ENCODE data around the gene SRBD1. TPM values are rescaled to one million over a fixed set of nuclear protein-coding genes. Genes with fewer than 3 reads are reported as not detected.

The SRBD1 gene
- total RNA-seq, 1 experiment from 2014 or later: 20.6 TPM

DNA sequence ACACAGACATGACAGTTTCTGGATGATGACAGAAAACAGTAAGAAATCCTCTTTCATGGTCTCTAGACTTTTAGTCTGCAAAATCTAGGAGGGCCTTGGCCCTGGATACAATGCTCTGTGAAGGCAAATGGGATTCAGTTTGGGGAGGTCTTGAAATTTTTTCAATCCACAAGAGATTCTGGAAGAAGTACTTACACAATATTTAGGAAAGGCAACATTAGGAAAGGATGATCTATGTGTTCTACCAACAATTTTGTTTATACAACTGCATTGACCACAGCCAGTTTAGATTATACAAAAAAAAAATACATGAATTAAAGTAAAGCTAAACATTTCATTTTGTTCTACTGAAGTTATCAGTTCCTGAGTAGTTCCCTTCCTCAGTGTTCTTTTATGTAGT lies 208.0 kb downstream of the SRBD1 start:
- Histone ChIP-seq H3K9me2 (ENCODE audit: insufficient read depth) (no peaks in the 10 kb centered on the region), H3K27me3 (ENCODE audit: insufficient read depth, low read length) (no peaks in the 10 kb centered on the region), H3K79me2 (ENCODE audit: insufficient read depth, low read length) (no peaks in the 10 kb centered on the region), H3K9me3 (ENCODE audit: control insufficient read depth in 1 of 2, insufficient read depth in 1 of 2, low read depth in 1 of 2, low read length in 2 of 2) (no peaks in the 10 kb centered on the region), H3K4me1 (ENCODE audit: control insufficient read depth in 1 of 2, insufficient read depth in 2 of 2, low read length in 2 of 2) (no peaks in the 10 kb centered on the region), H3K36me3 (ENCODE audit: control insufficient read depth in 1 of 2, insufficient read depth in 2 of 2, low read length in 2 of 2) (no peaks in the 10 kb centered on the region), H3K4me2 (ENCODE audit: low read length) (no peak overlapping the region), H3K9ac (ENCODE audit: low read length) (no peak overlapping the region), H3K4me3 (replicated peaks in 1 of 2; ENCODE audit: low read depth in 1 of 2, low read length in 2 of 2) (no peak overlapping the region), H4K20me1 (ENCODE audit: insufficient read depth) (no peaks in the 10 kb centered on the region), H3K27ac (ENCODE audit: low read depth, low read length) (no peak overlapping the region), H2AFZ (ENCODE audit: low read depth, low read length, poor library complexity, severe bottlenecking) (no peak overlapping the region)
- TF ChIP-seq RAD21 (IDR thresholded peaks at IDR 0.05; ENCODE audit: low read depth) (no peak), EGR1 (IDR thresholded peaks at IDR 0.05; ENCODE audit: low read depth) (no peak), FOSL1 (IDR thresholded peaks at IDR 0.05; ENCODE audit: low read depth) (no peak), SIN3A (IDR thresholded peaks at IDR 0.05; ENCODE audit: low read depth) (no peak), ELF1 (IDR thresholded peaks at IDR 0.05; ENCODE audit: borderline replicate concordance, low read depth) (no peak), YY1 (IDR thresholded peaks at IDR 0.05; ENCODE audit: extremely low read depth, insufficient replicate concordance, low read depth, low read length) (no peak)
- TF ChIP-seq, protein P1, sequence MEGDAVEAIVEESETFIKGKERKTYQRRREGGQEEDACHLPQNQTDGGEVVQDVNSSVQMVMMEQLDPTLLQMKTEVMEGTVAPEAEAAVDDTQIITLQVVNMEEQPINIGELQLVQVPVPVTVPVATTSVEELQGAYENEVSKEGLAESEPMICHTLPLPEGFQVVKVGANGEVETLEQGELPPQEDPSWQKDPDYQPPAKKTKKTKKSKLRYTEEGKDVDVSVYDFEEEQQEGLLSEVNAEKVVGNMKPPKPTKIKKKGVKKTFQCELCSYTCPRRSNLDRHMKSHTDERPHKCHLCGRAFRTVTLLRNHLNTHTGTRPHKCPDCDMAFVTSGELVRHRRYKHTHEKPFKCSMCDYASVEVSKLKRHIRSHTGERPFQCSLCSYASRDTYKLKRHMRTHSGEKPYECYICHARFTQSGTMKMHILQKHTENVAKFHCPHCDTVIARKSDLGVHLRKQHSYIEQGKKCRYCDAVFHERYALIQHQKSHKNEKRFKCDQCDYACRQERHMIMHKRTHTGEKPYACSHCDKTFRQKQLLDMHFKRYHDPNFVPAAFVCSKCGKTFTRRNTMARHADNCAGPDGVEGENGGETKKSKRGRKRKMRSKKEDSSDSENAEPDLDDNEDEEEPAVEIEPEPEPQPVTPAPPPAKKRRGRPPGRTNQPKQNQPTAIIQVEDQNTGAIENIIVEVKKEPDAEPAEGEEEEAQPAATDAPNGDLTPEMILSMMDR (IDR thresholded peaks at IDR 0.05 in 2 of 3, conservative IDR thresholded peaks at IDR 0.05 in 1 of 3; ENCODE audit: borderline replicate concordance in 1 of 3, insufficient read depth in 1 of 3, low read depth in 2 of 3, low read length in 2 of 3): no peak
- TF ChIP-seq, protein P2, sequence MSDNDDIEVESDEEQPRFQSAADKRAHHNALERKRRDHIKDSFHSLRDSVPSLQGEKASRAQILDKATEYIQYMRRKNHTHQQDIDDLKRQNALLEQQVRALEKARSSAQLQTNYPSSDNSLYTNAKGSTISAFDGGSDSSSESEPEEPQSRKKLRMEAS (IDR thresholded peaks at IDR 0.05): no peak
- ChIA-PET POLR2A (no interaction called here), CTCF (no interaction called here), RAD21 (ENCODE audit: low non-redundant PET in 1 of 2, low total read pairs in 2 of 2, uncharacterized antibody in 2 of 2, unreplicated experiment in 2 of 2) (no interaction called here)
- BruUV-seq (replicated peaks): no TSS peak
- no peak for ATAC-seq
- intact Hi-C loops (cut with micrococcal nuclease): no loop called here
- DNase-seq (ENCODE audit: low read depth, low spot score): no peak

DNA sequence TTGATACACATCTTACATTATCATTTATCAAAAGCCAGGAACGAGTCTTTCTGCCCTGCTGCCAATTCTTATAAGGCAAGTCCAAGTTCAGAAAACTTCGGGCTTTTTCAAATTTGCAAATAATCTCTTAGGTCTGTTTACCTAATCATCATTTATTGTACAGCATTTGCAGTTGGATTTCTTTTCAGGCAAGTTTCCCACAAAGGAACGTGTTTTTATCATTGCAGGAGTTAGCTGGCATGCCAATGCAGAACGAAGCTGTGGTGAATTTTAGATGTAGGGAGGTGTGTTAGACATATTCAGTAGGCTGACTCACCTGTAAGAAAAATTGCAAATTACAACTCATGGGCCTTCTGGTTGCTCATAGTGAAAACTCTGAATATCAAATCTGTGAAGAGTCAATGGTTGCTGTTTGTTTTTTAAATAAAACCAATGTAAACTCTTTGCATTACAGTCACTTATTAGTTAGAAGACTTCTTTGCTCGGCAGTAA lies 209.6 kb downstream of the SRBD1 start:
- ATAC-seq: no peak
- no peak for TF ChIP-seq EZH2phosphoT487 (IDR thresholded peaks at IDR 0.05; ENCODE audit: borderline replicate concordance)
- TF ChIP-seq ZNF274 (IDR thresholded peaks at IDR 0.05; ENCODE audit: low read depth, low read length): no peak
- TF ChIP-seq SRF (IDR thresholded peaks at IDR 0.05; ENCODE audit: low read depth): no peak
- TF ChIP-seq, protein P3, sequence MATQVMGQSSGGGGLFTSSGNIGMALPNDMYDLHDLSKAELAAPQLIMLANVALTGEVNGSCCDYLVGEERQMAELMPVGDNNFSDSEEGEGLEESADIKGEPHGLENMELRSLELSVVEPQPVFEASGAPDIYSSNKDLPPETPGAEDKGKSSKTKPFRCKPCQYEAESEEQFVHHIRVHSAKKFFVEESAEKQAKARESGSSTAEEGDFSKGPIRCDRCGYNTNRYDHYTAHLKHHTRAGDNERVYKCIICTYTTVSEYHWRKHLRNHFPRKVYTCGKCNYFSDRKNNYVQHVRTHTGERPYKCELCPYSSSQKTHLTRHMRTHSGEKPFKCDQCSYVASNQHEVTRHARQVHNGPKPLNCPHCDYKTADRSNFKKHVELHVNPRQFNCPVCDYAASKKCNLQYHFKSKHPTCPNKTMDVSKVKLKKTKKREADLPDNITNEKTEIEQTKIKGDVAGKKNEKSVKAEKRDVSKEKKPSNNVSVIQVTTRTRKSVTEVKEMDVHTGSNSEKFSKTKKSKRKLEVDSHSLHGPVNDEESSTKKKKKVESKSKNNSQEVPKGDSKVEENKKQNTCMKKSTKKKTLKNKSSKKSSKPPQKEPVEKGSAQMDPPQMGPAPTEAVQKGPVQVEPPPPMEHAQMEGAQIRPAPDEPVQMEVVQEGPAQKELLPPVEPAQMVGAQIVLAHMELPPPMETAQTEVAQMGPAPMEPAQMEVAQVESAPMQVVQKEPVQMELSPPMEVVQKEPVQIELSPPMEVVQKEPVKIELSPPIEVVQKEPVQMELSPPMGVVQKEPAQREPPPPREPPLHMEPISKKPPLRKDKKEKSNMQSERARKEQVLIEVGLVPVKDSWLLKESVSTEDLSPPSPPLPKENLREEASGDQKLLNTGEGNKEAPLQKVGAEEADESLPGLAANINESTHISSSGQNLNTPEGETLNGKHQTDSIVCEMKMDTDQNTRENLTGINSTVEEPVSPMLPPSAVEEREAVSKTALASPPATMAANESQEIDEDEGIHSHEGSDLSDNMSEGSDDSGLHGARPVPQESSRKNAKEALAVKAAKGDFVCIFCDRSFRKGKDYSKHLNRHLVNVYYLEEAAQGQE (IDR thresholded peaks at IDR 0.05; ENCODE audit: low read depth): no peak
- no peak for TF ChIP-seq POLR2A (IDR thresholded peaks at IDR 0.05; ENCODE audit: borderline replicate concordance, extremely low read depth, insufficient read depth, insufficient read length)
- no peak for TF ChIP-seq SIN3A (IDR thresholded peaks at IDR 0.05; ENCODE audit: low read depth)
- no peak for TF ChIP-seq EZH2 (IDR thresholded peaks at IDR 0.05)
- no peak for TF ChIP-seq CEBPB (IDR thresholded peaks at IDR 0.05; ENCODE audit: low read depth)
- no peak for TF ChIP-seq ZFX (IDR thresholded peaks at IDR 0.05)
- TF ChIP-seq RAD21 (IDR thresholded peaks at IDR 0.05; ENCODE audit: low read depth): no peak
- no peak for TF ChIP-seq CBX3 (IDR thresholded peaks at IDR 0.05; ENCODE audit: low read depth)
- Histone ChIP-seq H2AFZ (ENCODE audit: low read depth, low read length, poor library complexity, severe bottlenecking) (no peak overlapping the region), H4K20me1 (ENCODE audit: insufficient read depth) (no peaks in the 10 kb centered on the region), H3K9me2 (ENCODE audit: insufficient read depth) (no peaks in the 10 kb centered on the region), H3K79me2 (ENCODE audit: insufficient read depth, low read length) (no peaks in the 10 kb centered on the region), H3K4me3 (replicated peaks in 1 of 2; ENCODE audit: low read depth in 1 of 2, low read length in 2 of 2) (no peak overlapping the region), H3K4me1 (ENCODE audit: control insufficient read depth in 1 of 2, insufficient read depth in 2 of 2, low read length in 2 of 2) (no peaks in the 10 kb centered on the region), H3K27me3 (ENCODE audit: insufficient read depth, low read length) (no peaks in the 10 kb centered on the region), H3K9me3 (ENCODE audit: control insufficient read depth in 1 of 2, insufficient read depth in 1 of 2, low read depth in 1 of 2, low read length in 2 of 2) (no peaks in the 10 kb centered on the region), H3K27ac (ENCODE audit: low read depth, low read length) (no peak overlapping the region), H3K36me3 (ENCODE audit: control insufficient read depth in 1 of 2, insufficient read depth in 2 of 2, low read length in 2 of 2) (no peaks in the 10 kb centered on the region), H3K4me2 (ENCODE audit: low read length) (no peak overlapping the region), H3K9ac (ENCODE audit: low read length) (no peak overlapping the region)
- intact Hi-C loops (cut with micrococcal nuclease): no loop called here
- ChIA-PET RAD21 (ENCODE audit: low non-redundant PET in 1 of 2, low total read pairs in 2 of 2, uncharacterized antibody in 2 of 2, unreplicated experiment in 2 of 2) (no interaction called here), CTCF (no interaction called here), POLR2A (interaction anchor here (0.7 kb wide), 1 partner anchor 1184 kb away, joined by 3 read pairs; no protein-coding TSS in a partner anchor)
- BruUV-seq (replicated peaks): no TSS peak
- DNase-seq (ENCODE audit: low read depth, low spot score): no peak

Measured in HCT116 (cell line).